Measurements from ENCODE around the gene LIN7C. TPM values are rescaled to one million over a fixed set of nuclear protein-coding genes. Genes with fewer than 3 reads are reported as not detected.

The LIN7C gene
- total RNA-seq, 2 experiments from 2014 or later, result 19.7 to 31.6 TPM

GRCh38 chr11:27477831-27478230 is 28.7 kb downstream of the LIN7C start:
- H3K9me3 ChIP-seq (ENCODE audit: low read length), result no peaks in the 10 kb centered on the region
- no peak for DNase-seq (ENCODE audit: low spot score)
- H3K4me2 ChIP-seq (ENCODE audit: low read length), result no peak overlapping the region
- ChIA-PET CTCF (ENCODE audit: unreplicated experiment) (no interaction called here), POLR2A (no interaction called here)
- no peak overlapping the region for H3K27ac ChIP-seq (ENCODE audit: low read depth, low read length, poor library complexity, severe bottlenecking)
- H3K4me1 ChIP-seq (ENCODE audit: insufficient read depth, low read length, poor library complexity, severe bottlenecking), result no peaks in the 10 kb centered on the region
- no TSS peak for BruUV-seq (replicated peaks)
- no peaks in the 10 kb centered on the region for H3K36me3 ChIP-seq (ENCODE audit: insufficient read depth, low read length)
- H4K20me1 ChIP-seq (ENCODE audit: insufficient read depth, low read length), result no peaks in the 10 kb centered on the region
- no peak for TF ChIP-seq EZH2phosphoT487 (IDR thresholded peaks at IDR 0.05; ENCODE audit: borderline replicate concordance, low read depth, low read length)
- TF ChIP-seq CTCF (conservative IDR thresholded peaks at IDR 0.05; ENCODE audit: low read length), result no peak
- no peak overlapping the region for H3K4me3 ChIP-seq (ENCODE audit: low read depth, low read length, poor library complexity, severe bottlenecking)
- intact Hi-C loops (cut with micrococcal nuclease; ENCODE audit: unreplicated experiment), result no loop called here
- H3K79me2 ChIP-seq (ENCODE audit: insufficient read depth, low read depth, low read length), result no peaks in the 10 kb centered on the region
- H3K9me2 ChIP-seq (ENCODE audit: insufficient read depth, low read length), result no peaks in the 10 kb centered on the region
- no peak overlapping the region for H2AFZ ChIP-seq (ENCODE audit: low read length)

- Histone ChIP-seq H3K9me3 (ENCODE audit: low read length) (no peaks in the 10 kb centered on the region), H3K4me2 (ENCODE audit: low read length) (no peak overlapping the region), H3K27ac (ENCODE audit: low read depth, low read length, poor library complexity, severe bottlenecking) (no peak overlapping the region), H3K4me3 (ENCODE audit: low read depth, low read length, poor library complexity, severe bottlenecking) (no peak overlapping the region), H3K4me1 (ENCODE audit: insufficient read depth, low read length, poor library complexity, severe bottlenecking) (no peaks in the 10 kb centered on the region), H3K9me2 (ENCODE audit: insufficient read depth, low read length) (no peaks in the 10 kb centered on the region), H3K79me2 (ENCODE audit: insufficient read depth, low read depth, low read length) (no peaks in the 10 kb centered on the region), H4K20me1 (ENCODE audit: insufficient read depth, low read length) (no peaks in the 10 kb centered on the region), H2AFZ (ENCODE audit: low read length) (no peak overlapping the region), H3K36me3 (ENCODE audit: insufficient read depth, low read length) (no peaks in the 10 kb centered on the region)
- intact Hi-C loops (cut with micrococcal nuclease; ENCODE audit: unreplicated experiment), result no loop called here
- BruUV-seq (replicated peaks), result no TSS peak
- no peak for DNase-seq (ENCODE audit: low spot score)
- CTCF ChIA-PET (ENCODE audit: unreplicated experiment), result no interaction called here
- TF ChIP-seq EZH2phosphoT487 (IDR thresholded peaks at IDR 0.05; ENCODE audit: borderline replicate concordance, low read depth, low read length) (no peak), CTCF (conservative IDR thresholded peaks at IDR 0.05; ENCODE audit: low read length) (no peak)
- POLR2A ChIA-PET, result no interaction called here
These were observed 29.3 kb downstream of the LIN7C start for GRCh38 chr11:27477243-27477642.

GRCh38 chr11:27475622-27476021 is 30.9 kb downstream of the LIN7C start:
- Histone ChIP-seq H3K4me1 (ENCODE audit: insufficient read depth, low read length, poor library complexity, severe bottlenecking) (no peaks in the 10 kb centered on the region), H3K79me2 (ENCODE audit: insufficient read depth, low read depth, low read length) (no peaks in the 10 kb centered on the region), H3K9me3 (ENCODE audit: low read length) (no peaks in the 10 kb centered on the region), H3K9me2 (ENCODE audit: insufficient read depth, low read length) (no peaks in the 10 kb centered on the region), H2AFZ (ENCODE audit: low read length) (no peak overlapping the region), H3K27ac (ENCODE audit: low read depth, low read length, poor library complexity, severe bottlenecking) (no peak overlapping the region), H3K4me2 (ENCODE audit: low read length) (no peak overlapping the region), H3K4me3 (ENCODE audit: low read depth, low read length, poor library complexity, severe bottlenecking) (no peak overlapping the region), H4K20me1 (ENCODE audit: insufficient read depth, low read length) (no peaks in the 10 kb centered on the region), H3K36me3 (ENCODE audit: insufficient read depth, low read length) (no peaks in the 10 kb centered on the region)
- CTCF ChIA-PET (ENCODE audit: unreplicated experiment), result no interaction called here
- intact Hi-C loops (cut with micrococcal nuclease; ENCODE audit: unreplicated experiment), result no loop called here
- no peak for TF ChIP-seq EZH2phosphoT487 (IDR thresholded peaks at IDR 0.05; ENCODE audit: borderline replicate concordance, low read depth, low read length)
- TF ChIP-seq CTCF (conservative IDR thresholded peaks at IDR 0.05; ENCODE audit: low read length), result no peak
- DNase-seq (ENCODE audit: low spot score), result no peak
- POLR2A ChIA-PET, result interaction anchor here (0.6 to 2.2 kb wide), 3 partner anchors 11 to 1617 kb away, joined by 3 to 7 read pairs (median 3); no protein-coding TSS in a partner anchor
- BruUV-seq (replicated peaks), result no TSS peak
